GM12875 (cell line): ENCODE measurements around the gene DDX42.
"Not testable (repeated sequence)": the region's sequence is repeated elsewhere in the genome, so short reads cannot be mapped to it uniquely, and the experiment has no call there.

Source experiments
- H3K4me3 ChIP-seq: one replicate; pipeline ENCODE4 v1.5.1; 2011; ENCODE audit warnings: low read depth, low read length, control low read depth
- CTCF ChIP-seq: IDR thresholded peaks from 2 replicates; pipeline ENCODE4 v1.5.1; 2011; ENCODE audit warnings: low read depth, mild to moderate bottlenecking, control low read depth, inconsistent platforms, low read length, moderate library complexity, borderline replicate concordance; ENCODE audit not compliant: insufficient read depth

Gene DDX42

GRCh38 chr17:63786971-63787711 is 13.2 kb downstream of the DDX42 start:
- no peak overlapping the region for H3K4me3 ChIP-seq
- no peak for TF ChIP-seq CTCF

GRCh38 chr17:63790057-63790456 is 16.1 kb downstream of the DDX42 start:
- TF ChIP-seq CTCF, result no peak

GRCh38 chr17:63792055-63792729 is 18.2 kb downstream of the DDX42 start:
- TF ChIP-seq CTCF, result no peak
- no peak overlapping the region for H3K4me3 ChIP-seq

More at GRCh38 chr17:63790057-63790456, 16.1 kb downstream of the DDX42 start:
- H3K4me3 ChIP-seq, result no peak overlapping the region

GRCh38 chr17:63796375-63796774 is 22.4 kb downstream of the DDX42 start:
- H3K4me3 ChIP-seq, result not testable (repeated sequence)

- no peak overlapping the region for H3K4me3 ChIP-seq
- no peak for TF ChIP-seq CTCF
Observed at GRCh38 chr17:63798572-63799106, 24.7 kb downstream of the DDX42 start.

GRCh38 chr17:63800783-63801182 is 26.8 kb downstream of the DDX42 start:
- H3K4me3 ChIP-seq, result no peak overlapping the region
- no peak for TF ChIP-seq CTCF

- TF ChIP-seq CTCF, result no peak
- H3K4me3 ChIP-seq, result no peak overlapping the region
Observed at GRCh38 chr17:63804328-63804727, 30.4 kb downstream of the DDX42 start.
